SH-SY5Y (cell line): ENCODE data around the gene CHN1.

Experiments
- GATA2 ChIP-seq: IDR thresholded peaks from 2 replicates; pipeline ENCODE4 v1.6.1; 2011; ENCODE audit warnings: mild to moderate bottlenecking, low read depth, low read length
- GATA3 ChIP-seq: IDR thresholded peaks from 2 replicates; pipeline ENCODE4 v1.6.1; 2011; ENCODE audit warnings: low read depth, mild to moderate bottlenecking, low read length, moderate library complexity

GRCh38 chr2:175039490-175039889, 34.3 kb upstream of the CHN1 start:
- TF ChIP-seq GATA3 (no peak), GATA2 (no peak)
